ENCODE measurements around the gene ZNF282. TPM values are rescaled to one million over a fixed set of nuclear protein-coding genes. Genes with fewer than 3 reads are reported as not detected.

The ZNF282 gene
- total and polyA plus RNA-seq, 9 of the 15 experiments (the other 6 are each of a cell fraction or from before 2014, with no cell fraction given): 0.76 to 58.6 (median 17.4) TPM

DNA sequence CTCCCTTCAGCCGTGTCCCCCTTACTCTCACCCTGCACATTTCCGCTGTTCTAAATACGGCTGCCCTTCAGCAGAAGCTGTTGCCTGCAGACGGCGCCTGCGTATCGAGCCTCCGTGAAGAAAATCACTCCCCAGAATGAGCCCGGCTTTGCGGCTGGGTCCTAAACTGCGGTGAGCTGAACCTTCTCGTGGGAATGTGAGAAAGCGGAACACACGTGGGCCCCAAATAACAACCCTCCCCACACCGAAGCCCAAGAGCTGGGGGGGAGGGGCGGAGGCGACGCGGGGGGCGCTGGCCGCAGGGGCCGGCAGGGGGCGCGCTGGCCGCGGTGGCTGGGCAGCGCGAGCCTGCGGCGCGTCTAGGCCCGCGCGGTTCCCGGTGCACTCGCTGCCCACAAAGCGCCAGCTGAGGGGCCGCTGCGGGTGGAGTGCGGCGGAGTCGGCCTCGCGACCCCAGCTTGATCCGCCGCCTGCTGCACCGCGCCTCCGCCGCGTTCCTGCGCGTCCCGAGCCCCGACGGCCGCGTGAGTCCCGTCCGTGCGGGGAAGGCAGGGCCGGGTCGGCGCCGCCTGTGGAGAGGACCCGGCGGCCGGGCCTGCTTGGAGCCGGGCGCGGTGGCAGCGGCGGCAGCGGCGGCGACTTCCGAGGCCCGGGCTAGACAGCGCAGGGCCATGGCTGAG, 48.1 kb upstream of the ZNF282 start, which contains the start of gene ZNF398 (continued):
- TF ChIP-seq, protein P1, sequence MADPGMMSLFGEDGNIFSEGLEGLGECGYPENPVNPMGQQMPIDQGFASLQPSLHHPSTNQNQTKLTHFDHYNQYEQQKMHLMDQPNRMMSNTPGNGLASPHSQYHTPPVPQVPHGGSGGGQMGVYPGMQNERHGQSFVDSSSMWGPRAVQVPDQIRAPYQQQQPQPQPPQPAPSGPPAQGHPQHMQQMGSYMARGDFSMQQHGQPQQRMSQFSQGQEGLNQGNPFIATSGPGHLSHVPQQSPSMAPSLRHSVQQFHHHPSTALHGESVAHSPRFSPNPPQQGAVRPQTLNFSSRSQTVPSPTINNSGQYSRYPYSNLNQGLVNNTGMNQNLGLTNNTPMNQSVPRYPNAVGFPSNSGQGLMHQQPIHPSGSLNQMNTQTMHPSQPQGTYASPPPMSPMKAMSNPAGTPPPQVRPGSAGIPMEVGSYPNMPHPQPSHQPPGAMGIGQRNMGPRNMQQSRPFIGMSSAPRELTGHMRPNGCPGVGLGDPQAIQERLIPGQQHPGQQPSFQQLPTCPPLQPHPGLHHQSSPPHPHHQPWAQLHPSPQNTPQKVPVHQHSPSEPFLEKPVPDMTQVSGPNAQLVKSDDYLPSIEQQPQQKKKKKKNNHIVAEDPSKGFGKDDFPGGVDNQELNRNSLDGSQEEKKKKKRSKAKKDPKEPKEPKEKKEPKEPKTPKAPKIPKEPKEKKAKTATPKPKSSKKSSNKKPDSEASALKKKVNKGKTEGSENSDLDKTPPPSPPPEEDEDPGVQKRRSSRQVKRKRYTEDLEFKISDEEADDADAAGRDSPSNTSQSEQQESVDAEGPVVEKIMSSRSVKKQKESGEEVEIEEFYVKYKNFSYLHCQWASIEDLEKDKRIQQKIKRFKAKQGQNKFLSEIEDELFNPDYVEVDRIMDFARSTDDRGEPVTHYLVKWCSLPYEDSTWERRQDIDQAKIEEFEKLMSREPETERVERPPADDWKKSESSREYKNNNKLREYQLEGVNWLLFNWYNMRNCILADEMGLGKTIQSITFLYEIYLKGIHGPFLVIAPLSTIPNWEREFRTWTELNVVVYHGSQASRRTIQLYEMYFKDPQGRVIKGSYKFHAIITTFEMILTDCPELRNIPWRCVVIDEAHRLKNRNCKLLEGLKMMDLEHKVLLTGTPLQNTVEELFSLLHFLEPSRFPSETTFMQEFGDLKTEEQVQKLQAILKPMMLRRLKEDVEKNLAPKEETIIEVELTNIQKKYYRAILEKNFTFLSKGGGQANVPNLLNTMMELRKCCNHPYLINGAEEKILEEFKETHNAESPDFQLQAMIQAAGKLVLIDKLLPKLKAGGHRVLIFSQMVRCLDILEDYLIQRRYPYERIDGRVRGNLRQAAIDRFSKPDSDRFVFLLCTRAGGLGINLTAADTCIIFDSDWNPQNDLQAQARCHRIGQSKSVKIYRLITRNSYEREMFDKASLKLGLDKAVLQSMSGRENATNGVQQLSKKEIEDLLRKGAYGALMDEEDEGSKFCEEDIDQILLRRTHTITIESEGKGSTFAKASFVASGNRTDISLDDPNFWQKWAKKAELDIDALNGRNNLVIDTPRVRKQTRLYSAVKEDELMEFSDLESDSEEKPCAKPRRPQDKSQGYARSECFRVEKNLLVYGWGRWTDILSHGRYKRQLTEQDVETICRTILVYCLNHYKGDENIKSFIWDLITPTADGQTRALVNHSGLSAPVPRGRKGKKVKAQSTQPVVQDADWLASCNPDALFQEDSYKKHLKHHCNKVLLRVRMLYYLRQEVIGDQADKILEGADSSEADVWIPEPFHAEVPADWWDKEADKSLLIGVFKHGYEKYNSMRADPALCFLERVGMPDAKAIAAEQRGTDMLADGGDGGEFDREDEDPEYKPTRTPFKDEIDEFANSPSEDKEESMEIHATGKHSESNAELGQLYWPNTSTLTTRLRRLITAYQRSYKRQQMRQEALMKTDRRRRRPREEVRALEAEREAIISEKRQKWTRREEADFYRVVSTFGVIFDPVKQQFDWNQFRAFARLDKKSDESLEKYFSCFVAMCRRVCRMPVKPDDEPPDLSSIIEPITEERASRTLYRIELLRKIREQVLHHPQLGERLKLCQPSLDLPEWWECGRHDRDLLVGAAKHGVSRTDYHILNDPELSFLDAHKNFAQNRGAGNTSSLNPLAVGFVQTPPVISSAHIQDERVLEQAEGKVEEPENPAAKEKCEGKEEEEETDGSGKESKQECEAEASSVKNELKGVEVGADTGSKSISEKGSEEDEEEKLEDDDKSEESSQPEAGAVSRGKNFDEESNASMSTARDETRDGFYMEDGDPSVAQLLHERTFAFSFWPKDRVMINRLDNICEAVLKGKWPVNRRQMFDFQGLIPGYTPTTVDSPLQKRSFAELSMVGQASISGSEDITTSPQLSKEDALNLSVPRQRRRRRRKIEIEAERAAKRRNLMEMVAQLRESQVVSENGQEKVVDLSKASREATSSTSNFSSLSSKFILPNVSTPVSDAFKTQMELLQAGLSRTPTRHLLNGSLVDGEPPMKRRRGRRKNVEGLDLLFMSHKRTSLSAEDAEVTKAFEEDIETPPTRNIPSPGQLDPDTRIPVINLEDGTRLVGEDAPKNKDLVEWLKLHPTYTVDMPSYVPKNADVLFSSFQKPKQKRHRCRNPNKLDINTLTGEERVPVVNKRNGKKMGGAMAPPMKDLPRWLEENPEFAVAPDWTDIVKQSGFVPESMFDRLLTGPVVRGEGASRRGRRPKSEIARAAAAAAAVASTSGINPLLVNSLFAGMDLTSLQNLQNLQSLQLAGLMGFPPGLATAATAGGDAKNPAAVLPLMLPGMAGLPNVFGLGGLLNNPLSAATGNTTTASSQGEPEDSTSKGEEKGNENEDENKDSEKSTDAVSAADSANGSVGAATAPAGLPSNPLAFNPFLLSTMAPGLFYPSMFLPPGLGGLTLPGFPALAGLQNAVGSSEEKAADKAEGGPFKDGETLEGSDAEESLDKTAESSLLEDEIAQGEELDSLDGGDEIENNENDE (IDR thresholded peaks at IDR 0.05; ENCODE audit: low read depth, low read length): no peak
- TF ChIP-seq, protein P2, sequence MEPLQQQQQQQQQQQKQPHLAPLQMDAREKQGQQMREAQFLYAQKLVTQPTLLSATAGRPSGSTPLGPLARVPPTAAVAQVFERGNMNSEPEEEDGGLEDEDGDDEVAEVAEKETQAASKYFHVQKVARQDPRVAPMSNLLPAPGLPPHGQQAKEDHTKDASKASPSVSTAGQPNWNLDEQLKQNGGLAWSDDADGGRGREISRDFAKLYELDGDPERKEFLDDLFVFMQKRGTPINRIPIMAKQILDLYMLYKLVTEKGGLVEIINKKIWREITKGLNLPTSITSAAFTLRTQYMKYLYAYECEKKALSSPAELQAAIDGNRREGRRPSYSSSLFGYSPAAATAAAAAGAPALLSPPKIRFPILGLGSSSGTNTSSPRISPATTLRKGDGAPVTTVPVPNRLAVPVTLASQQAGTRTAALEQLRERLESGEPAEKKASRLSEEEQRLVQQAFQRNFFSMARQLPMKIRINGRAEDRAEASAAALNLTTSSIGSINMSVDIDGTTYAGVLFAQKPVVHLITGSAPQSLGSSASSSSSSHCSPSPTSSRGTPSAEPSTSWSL (CRISPR knock-in tag; IDR thresholded peaks at IDR 0.05; ENCODE audit: borderline replicate concordance): no peak
- no peak for TF ChIP-seq ZNF347 (CRISPR knock-in tag; IDR thresholded peaks at IDR 0.05; ENCODE audit: low read depth)
- no peak for TF ChIP-seq RBM14 (IDR thresholded peaks at IDR 0.05; ENCODE audit: borderline replicate concordance, insufficient read depth, low read depth, low read length)
- TF ChIP-seq, protein P3, sequence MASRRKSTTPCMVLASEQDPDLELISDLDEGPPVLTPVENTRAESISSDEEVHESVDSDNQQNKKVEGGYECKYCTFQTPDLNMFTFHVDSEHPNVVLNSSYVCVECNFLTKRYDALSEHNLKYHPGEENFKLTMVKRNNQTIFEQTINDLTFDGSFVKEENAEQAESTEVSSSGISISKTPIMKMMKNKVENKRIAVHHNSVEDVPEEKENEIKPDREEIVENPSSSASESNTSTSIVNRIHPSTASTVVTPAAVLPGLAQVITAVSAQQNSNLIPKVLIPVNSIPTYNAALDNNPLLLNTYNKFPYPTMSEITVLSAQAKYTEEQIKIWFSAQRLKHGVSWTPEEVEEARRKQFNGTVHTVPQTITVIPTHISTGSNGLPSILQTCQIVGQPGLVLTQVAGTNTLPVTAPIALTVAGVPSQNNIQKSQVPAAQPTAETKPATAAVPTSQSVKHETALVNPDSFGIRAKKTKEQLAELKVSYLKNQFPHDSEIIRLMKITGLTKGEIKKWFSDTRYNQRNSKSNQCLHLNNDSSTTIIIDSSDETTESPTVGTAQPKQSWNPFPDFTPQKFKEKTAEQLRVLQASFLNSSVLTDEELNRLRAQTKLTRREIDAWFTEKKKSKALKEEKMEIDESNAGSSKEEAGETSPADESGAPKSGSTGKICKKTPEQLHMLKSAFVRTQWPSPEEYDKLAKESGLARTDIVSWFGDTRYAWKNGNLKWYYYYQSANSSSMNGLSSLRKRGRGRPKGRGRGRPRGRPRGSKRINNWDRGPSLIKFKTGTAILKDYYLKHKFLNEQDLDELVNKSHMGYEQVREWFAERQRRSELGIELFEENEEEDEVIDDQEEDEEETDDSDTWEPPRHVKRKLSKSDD (conservative IDR thresholded peaks at IDR 0.05; ENCODE audit: low read length): peak; percentile 64; the same call in 1 of the 2 replicates
- TF ChIP-seq ZC3H4 (CRISPR knock-in tag; IDR thresholded peaks at IDR 0.05; ENCODE audit: borderline replicate concordance): peak; percentile 57; the same call in 1 of the 2 replicates
- TF ChIP-seq ZBTB7A (IDR thresholded peaks at IDR 0.05; ENCODE audit: borderline replicate concordance, control insufficient read depth, low read depth, low read length): peak; percentile 87
- TF ChIP-seq ZNF354B (CRISPR knock-in tag; IDR thresholded peaks at IDR 0.05): no peak
